HG02852 (cell line): ENCODE measurements around the gene NACC1.
"Not testable (repeated sequence)": the region's sequence is repeated elsewhere in the genome, so short reads cannot be mapped to it uniquely, and the experiment has no call there.

ENCODE experiments used
- ATAC-seq: cut with Tn5 transposase; IDR thresholded peaks from one replicate; pipeline ENCODE4 v1.9.1; 2021; ENCODE audit warnings: mild to moderate bottlenecking, moderate library complexity; ENCODE audit not compliant: unreplicated experiment

Gene NACC1

DNA sequence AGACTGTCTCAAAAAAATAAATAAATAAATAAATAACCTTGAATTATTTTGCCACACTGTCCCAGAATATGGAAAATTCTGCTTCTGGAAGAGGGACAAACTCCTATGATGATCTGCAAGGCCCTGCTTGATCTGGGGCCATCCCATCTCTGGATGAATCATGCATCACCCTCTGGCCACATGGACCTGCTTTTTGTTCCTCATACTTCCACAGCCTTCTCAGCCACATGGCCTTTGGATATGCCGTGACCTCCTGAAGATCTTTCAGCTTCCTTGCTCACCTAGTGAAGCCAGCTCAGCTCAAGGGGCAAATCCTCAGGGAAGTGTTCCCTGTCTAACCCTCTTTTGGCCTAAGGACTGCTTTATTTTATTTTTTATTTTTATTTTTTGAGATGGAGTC is 42.5 kb downstream of the NACC1 start:
- ATAC-seq: no peak

DNA sequence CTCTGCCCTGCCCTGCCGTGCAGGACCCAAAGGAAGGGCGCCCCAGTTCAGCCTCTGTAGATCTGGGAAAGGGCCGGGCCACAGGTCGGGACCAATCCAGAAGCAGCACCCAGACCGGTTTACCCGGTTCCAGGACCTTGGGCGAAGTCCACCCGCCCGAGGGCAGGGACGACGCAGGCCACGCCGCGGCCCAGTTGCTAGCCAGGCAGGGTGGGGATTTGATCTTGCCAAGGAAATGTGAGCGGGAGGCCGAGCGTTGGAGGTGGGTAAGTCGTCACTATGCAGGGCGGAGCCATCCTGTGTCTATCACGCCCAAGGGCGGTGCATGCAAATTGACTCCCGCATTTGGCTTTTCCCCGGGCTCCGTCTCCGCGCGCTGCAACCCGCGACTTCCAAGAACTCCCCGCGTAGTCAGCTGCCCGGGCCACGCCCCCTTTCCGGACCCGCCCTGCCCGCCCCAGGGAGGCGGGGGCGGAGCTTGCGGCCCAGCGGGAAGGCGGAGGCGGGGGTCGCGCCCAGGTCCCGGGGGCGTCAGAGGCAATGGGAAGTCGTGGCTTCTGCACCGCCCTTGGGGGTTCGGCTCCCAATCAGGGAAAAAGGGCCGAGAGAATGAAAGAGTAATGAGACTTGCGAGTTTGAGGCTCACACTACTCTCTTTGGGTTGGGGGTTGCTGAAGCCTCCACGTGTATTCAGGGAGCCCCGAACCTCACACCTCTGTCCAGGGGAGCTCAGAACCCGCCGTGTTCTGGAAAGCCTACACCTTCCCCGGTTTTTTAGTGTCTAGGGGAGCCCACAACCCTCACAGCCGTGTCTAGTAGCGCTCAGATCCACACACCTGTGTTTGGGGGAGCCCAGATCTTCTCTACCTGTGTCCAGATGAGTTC is 44.9 kb downstream of the NACC1 start:
- ATAC-seq: no peak

GRCh38 chr19:13163609-13164342 is 45.7 kb downstream of the NACC1 start:
- ATAC-seq: no peak

- no peak for ATAC-seq
These were observed 46.5 kb downstream of the NACC1 start for GRCh38 chr19:13164343-13165161.

DNA sequence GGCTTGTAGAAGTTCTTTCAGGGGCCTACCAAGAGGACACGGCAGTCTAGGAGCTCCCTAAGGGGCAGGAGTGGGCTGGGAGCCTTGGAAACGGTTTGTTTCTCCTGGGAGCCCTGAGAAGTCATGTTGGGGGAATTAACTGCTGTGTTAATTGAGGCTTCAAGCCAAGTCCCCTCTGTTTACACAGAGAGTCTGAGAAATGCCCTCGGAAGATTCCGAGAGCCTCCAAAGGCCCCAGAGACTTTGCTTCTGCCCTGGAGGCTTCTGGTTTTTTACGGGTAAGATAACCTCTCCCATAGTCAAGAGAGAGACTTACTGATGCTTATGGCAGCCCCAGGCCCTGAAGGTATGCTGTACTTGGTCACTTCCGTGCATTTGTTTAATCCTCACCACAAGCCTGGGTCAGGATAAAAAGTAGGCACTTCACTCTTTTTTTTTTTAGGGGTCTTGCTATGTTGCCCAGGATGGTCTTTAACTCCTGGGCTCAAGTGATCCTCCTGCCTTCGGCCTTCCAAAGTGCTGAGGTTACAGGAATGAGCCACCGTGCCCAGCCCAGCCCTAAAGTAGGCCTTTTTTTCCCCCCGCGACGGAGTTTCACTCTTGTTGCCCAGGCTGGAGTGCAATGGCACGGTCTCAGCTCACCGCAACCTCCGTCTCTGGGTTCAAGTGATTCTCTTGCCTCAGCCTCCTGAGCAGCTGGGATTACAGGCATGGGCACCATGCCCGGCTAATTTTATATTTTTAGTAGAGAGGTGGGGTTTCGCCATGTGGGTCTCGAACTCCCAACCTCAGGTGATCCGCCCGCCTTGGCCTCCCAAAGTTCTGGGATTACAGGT is 47.3 kb downstream of the NACC1 start:
- ATAC-seq: no peak

GRCh38 chr19:13166151-13166550 is 48.1 kb downstream of the NACC1 start:
- not testable (repeated sequence) for ATAC-seq

- ATAC-seq: no peak
These were observed 51.7 kb downstream of the NACC1 start for GRCh38 chr19:13169769-13170168.

- ATAC-seq: no peak
These were observed 53.1 kb downstream of the NACC1 start for GRCh38 chr19:13171146-13171545.

DNA sequence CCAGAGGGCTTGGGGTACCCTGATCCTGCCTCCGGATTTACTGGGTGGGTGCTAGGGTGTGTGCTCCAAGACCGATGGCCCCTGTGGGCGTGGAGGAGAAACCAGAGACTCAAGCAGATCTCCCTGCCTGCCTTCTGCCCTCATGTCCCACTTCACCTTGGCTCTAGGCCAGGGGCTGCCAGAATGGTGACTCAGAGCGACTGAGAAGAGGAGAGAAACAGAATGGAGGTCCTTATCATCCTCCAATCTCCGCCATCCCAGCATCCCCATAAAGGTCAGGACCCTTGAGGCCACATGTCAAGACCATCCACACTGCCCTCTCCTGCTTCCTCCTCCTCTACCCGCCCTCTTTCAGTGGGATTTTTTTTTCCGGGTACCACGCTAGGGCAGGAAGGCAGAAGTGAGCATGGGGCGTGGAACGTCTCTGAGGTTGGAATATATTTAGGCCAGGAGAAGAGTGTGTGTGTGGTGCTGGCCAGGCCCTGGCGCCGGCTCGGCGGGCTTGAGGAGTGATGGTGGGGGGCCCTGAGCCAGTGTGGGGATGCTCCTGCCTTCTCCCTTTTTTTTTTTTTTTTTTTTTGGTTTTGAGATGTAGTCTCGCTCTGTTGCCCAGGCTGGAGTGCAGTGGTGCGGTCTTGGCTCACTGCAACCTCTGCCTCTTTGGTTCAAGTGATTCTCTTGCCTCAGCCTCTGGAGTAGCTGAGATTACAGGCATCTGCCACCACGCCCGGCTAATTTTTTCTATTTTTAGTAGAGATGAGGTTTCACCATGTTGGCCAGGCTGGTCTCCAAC is 54.5 kb downstream of the NACC1 start:
- no peak for ATAC-seq

- no peak for ATAC-seq
These were observed 55.2 kb downstream of the NACC1 start for GRCh38 chr19:13173139-13173737.

- no peak for ATAC-seq
These were observed 58.3 kb downstream of the NACC1 start for GRCh38 chr19:13176345-13176744.

DNA sequence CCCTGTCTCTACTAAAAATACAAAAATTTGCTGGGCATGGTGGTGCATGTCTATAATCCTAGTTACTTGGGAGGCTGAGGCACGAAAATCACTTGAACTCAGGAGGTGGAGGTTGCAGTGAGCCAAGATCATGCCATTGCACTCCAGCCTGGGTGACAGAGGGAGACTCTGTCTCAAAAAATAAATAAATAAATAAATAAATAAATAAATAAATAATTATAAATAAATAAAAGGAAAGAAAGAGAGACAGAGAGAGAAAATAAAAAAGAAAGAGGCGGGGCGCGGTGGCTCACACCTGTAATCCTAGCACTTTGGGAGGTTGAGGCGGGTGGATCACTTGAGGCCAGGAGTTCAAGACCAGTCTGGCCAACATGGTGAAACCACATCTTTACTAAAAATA is 59.5 kb downstream of the NACC1 start:
- not testable (repeated sequence) for ATAC-seq

GRCh38 chr19:13178291-13178690 is 60.2 kb downstream of the NACC1 start:
- ATAC-seq: not testable (repeated sequence)

GRCh38 chr19:13181747-13182388 is 63.8 kb downstream of the NACC1 start:
- no peak for ATAC-seq

- ATAC-seq: not testable (repeated sequence)
These were observed 66.9 kb downstream of the NACC1 start for GRCh38 chr19:13184926-13185325.

GRCh38 chr19:13185763-13186657 is 67.9 kb downstream of the NACC1 start:
- not testable (repeated sequence) for ATAC-seq

GRCh38 chr19:13186688-13187087 is 68.6 kb downstream of the NACC1 start:
- ATAC-seq: not testable (repeated sequence)

DNA sequence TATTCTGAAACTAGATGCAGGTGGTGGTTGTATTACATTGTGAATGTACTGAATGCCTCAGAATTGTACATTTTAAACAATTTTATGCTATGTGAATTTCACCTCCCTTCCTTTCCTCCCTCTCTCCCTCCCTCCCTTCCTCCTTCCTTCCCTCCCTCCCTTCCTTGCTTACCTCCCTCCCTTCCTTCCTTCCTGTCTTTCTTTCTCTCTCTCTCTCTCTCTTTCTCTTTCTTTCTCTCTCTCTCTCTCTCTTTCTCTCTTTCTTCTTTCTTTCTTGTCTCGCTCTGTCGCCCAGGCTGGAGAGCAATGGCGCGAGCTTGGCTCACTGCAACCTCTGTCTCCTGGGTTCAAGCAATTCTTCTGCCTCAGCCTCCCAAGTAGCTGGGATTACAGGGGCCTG is 69.4 kb downstream of the NACC1 start:
- no peak for ATAC-seq
